AG10803 (cell line): ENCODE data around the gene LGALS13.
"Not testable (repeated sequence)": the region's sequence is repeated elsewhere in the genome, so short reads cannot be mapped to it uniquely, and the experiment has no call there.

ENCODE experiments used
- DNase-seq: peaks from one replicate; pipeline ENCODE4 v3.0.0; 2010; ENCODE audit warnings: low read depth
- H3K4me3 ChIP-seq: 2 replicates; pipeline ENCODE4 v1.5.1; 2011; ENCODE audit warnings: mild to moderate bottlenecking, low read length, control low read depth
- TF ChIP-seq, protein P1 (sequence below): conservative IDR thresholded peaks from 2 replicates; pipeline ENCODE4 v1.5.1; 2011; ENCODE audit warnings: mild to moderate bottlenecking, low read length, control low read depth, inconsistent platforms

Gene LGALS13

DNA sequence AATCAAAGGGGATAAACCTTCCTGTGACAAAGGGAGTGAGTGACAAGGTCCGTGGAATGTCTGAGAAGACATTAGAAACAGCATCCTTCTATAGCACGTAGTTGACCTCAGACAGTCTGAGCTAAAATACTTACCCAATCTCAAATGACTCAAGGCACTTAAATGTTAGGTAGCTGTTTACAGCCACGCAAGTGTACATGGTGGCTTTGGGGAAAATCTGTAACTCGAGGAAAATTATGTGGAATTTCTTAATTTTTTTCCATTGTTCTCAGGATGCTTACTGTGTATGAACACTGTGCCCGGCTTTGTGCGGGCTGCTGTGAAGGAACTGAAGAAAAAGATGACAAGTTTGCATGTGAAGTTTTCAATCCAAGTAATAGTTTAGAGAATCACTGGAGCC, 5.2 kb downstream of the LGALS13 start:
- TF ChIP-seq, protein P1, sequence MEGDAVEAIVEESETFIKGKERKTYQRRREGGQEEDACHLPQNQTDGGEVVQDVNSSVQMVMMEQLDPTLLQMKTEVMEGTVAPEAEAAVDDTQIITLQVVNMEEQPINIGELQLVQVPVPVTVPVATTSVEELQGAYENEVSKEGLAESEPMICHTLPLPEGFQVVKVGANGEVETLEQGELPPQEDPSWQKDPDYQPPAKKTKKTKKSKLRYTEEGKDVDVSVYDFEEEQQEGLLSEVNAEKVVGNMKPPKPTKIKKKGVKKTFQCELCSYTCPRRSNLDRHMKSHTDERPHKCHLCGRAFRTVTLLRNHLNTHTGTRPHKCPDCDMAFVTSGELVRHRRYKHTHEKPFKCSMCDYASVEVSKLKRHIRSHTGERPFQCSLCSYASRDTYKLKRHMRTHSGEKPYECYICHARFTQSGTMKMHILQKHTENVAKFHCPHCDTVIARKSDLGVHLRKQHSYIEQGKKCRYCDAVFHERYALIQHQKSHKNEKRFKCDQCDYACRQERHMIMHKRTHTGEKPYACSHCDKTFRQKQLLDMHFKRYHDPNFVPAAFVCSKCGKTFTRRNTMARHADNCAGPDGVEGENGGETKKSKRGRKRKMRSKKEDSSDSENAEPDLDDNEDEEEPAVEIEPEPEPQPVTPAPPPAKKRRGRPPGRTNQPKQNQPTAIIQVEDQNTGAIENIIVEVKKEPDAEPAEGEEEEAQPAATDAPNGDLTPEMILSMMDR: no peak
- DNase-seq: no peak
- no peak overlapping the region for H3K4me3 ChIP-seq

DNA sequence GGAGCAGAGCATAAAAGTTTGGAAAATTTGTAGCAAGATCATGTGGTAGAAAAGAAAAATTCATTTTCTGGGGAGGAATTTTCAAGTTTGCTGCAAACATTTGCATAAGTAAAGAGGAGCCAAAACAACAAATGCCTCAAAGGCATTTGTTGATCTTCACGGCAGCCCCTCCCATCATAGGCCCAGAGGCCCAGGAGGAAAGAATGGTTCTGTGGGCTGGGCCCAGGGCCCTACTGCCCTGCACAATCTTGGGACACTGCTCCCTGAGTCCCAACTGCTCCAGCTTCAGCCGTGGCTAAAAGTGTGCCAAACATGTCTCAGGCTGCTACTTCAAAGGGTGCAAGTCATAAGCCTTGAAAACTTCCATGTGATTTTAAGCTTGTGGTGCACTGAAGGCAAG, 11.3 kb downstream of the LGALS13 start:
- no peak overlapping the region for H3K4me3 ChIP-seq
- DNase-seq: no peak
- TF ChIP-seq, protein P1: no peak

DNA sequence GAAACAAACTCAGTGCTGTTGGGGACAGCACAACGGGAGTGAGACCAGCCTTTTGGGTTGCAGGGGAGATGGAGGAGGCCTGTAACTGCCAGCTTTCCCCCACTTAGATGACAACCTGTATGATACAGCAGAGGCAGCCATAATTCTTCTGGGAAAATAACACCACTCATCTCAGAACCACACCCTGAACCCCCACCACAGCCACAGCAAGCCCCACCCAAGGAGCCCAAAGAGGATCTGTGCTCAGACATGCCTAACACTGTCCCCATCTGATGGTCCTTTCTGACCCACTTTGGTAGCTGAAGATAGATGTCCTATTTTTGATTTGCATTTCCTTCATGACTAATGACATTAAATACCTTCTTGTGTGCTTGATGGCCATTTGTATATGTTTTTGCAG, 15.4 kb downstream of the LGALS13 start:
- TF ChIP-seq, protein P1: no peak
- DNase-seq: no peak
- no peak overlapping the region for H3K4me3 ChIP-seq

DNA sequence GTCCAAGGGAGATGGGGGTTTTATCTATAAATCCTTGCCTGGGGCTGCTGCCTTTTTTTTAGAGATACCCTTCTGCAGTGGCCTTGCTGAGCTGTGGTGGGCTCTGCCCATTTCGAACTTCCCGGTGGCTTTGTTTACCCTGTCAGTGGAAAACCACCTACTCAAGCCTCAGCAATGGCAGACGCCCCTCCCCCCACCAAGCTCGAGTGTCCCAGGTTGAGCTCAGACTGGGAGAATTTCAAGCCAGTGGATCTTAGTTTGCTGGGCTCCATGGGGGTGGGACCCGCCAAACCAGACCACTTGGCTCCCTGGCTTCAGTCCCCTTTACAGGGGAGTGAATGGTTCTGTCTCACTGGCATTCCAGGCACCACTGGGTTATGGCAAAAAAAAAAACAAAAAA, 21.6 kb downstream of the LGALS13 start:
- no peak overlapping the region for H3K4me3 ChIP-seq
- no peak for DNase-seq
- TF ChIP-seq, protein P1: no peak

DNA sequence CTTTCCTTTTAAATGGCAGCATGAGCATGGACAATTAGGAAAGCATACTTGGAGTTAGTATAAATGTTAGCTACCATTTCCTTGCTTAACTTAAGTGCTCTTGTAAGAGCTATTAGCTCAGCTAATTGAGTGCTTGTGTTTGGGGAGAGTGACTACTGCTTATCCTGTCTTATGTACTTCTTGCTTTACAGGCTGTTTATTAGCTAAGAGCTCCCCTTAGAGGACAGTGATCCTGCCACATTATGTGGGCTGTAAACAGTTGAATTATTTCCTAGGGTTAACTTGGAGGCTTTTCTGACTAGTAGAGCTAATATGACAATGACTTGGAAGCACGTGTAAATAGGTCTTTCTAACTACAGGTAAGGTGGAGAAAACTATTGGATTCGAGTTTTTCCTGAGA, 25.3 kb downstream of the LGALS13 start:
- H3K4me3 ChIP-seq, DNase-seq: not testable (repeated sequence)

DNA sequence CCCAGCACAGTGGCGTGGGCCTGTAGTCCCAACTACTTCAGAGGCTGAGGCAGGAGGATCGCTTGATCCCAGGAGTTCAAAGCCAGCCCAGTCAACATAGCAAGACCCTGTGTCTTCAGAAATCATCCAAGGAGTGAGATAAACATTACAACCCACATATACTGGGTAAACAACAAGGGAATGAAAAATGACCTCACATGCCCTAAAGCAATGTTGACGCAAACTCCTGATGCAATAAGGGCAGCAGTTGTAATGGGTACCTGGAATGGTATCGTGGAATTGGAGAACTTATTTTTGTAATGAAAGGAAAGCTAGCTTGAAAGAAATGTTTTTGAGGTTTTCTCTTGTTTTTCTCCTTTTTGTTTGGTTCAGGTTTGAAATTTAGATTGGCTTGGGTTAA, 28.9 kb downstream of the LGALS13 start:
- no peak overlapping the region for H3K4me3 ChIP-seq
- TF ChIP-seq, protein P1: no peak
- DNase-seq: no peak

DNA sequence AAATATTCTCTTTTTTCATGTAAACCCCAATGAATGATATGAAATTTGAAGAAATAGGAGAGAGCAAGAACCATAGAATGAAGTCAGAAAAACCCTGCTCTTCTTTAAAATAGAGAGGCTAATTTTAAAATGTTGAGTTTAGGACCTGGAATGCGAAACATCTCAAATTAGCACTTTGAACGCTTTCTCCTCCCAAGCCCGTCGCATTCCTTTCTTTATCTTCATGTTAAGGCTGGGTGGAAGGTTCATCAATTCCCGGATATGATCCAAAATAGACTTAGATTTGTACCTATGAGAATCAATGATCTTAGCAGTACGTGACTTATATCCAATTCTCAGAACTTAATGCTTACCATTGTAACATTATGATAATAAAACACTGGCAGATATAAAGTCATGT, 29.3 kb downstream of the LGALS13 start:
- no peak overlapping the region for H3K4me3 ChIP-seq
- no peak for DNase-seq
- TF ChIP-seq, protein P1: no peak

DNA sequence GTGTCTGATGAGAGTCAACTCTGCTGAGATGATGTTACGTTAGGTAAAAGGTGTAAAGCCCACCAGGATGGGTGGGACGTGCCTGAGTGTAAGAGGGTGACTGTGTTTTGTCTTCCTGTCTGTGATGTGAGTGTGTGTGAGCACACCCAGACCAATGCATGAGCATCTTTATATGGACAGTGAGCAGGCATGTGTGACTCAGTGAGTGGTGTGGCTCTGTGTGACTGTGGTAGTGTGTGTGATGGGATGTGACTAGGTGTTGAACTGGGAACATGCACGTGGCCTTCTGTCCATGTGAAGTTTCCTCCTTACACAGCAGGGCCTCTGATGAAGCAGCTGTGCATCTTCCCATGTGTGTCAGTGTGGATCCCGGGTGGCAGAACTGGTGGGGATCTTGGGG, 35.6 kb downstream of the LGALS13 start:
- DNase-seq: no peak
- H3K4me3 ChIP-seq: no peak overlapping the region
- TF ChIP-seq, protein P1: no peak
